ENCODE data around the gene CYP26B1.

DNA sequence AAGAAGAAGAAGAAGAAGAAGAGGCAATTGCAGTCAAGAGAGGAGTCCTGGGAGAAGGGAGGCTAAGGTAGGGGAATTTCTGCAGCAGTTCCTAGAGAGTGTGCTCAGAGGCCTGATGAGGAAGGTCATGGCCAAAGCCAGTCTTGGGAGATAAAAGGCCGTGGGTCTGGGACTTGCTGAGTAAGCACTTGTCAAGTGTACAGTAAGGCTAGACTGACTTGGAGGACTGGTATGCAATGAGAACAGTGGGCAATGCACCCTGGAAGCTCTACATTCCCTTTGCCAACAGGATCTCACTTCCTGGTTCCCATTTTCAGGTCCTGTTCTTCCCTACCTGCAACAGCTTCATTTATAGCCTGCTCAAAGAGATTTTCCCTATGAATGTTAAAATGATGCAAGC lies 28.6 kb upstream of the CYP26B1 start:
- TF ChIP-seq, protein P1, sequence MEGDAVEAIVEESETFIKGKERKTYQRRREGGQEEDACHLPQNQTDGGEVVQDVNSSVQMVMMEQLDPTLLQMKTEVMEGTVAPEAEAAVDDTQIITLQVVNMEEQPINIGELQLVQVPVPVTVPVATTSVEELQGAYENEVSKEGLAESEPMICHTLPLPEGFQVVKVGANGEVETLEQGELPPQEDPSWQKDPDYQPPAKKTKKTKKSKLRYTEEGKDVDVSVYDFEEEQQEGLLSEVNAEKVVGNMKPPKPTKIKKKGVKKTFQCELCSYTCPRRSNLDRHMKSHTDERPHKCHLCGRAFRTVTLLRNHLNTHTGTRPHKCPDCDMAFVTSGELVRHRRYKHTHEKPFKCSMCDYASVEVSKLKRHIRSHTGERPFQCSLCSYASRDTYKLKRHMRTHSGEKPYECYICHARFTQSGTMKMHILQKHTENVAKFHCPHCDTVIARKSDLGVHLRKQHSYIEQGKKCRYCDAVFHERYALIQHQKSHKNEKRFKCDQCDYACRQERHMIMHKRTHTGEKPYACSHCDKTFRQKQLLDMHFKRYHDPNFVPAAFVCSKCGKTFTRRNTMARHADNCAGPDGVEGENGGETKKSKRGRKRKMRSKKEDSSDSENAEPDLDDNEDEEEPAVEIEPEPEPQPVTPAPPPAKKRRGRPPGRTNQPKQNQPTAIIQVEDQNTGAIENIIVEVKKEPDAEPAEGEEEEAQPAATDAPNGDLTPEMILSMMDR (IDR thresholded peaks at IDR 0.05; ENCODE audit: poor library complexity) = no peak
- TF ChIP-seq EZH2 (IDR thresholded peaks at IDR 0.05; ENCODE audit: borderline replicate concordance) (no peak), EZH2phosphoT487 (IDR thresholded peaks at IDR 0.05; ENCODE audit: low read depth, severe bottlenecking, unreplicated experiment) (no peak)
